Measurements from ENCODE around the gene PJA2. TPM values are rescaled to one million over a fixed set of nuclear protein-coding genes. Genes with fewer than 3 reads are reported as not detected.
A peak's percentile ranks its signal among the peaks of the same experiment; 100 is the strongest.

PJA2 gene
- total and polyA plus RNA-seq, 2 of the 8 experiments (the other 6 are each of a cell fraction or from before 2014, with no cell fraction given): 15.3 to 47.7 TPM

GRCh38 chr5:109297900-109298299, 111.9 kb downstream of the PJA2 start:
- Histone ChIP-seq H3K27me3 (replicated peaks in 1 of 4; ENCODE audit: control insufficient read depth in 3 of 4, extremely low read depth in 1 of 4, insufficient read depth in 3 of 4, low read length in 3 of 4) (no peaks in the 10 kb centered on the region), H3K79me1 (ENCODE audit: low read depth, low read length) (no peaks in the 10 kb centered on the region), H3K4me1 (replicated peaks in 1 of 4; ENCODE audit: control insufficient read depth in 3 of 4, insufficient read depth in 4 of 4, low read length in 3 of 4) (peaks cover 0 to 1% (median 0%) of the 10 kb centered on the region in 4 experiments; a peak in 1 of 7 replicates), H4K91ac (replicated peaks; ENCODE audit: insufficient read length, low read length) (no peak overlapping the region), H2BK15ac (ENCODE audit: low read length) (no peak overlapping the region), H3K4ac (replicated peaks; ENCODE audit: insufficient read length, low read depth, low read length) (no peak overlapping the region), H3K36me3 (ENCODE audit: control insufficient read depth in 2 of 4, insufficient read depth in 4 of 4, low read length in 3 of 4) (no peaks in the 10 kb centered on the region), H2BK12ac (ENCODE audit: low read depth, low read length) (no peak overlapping the region), H4K8ac (ENCODE audit: extremely low read depth, insufficient read depth, low read length) (no peak overlapping the region), H3K9ac (replicated peaks in 1 of 4; ENCODE audit: extremely low read depth in 1 of 4, low read depth in 3 of 4, low read length in 3 of 4) (no peak overlapping the region), H3K4me2 (ENCODE audit: insufficient read depth in 1 of 2, low read depth in 2 of 2, low read length in 2 of 2) (no peak overlapping the region), H3K14ac (ENCODE audit: insufficient read length) (no peak overlapping the region), H3K79me2 (ENCODE audit: control insufficient read depth in 1 of 2, insufficient read depth in 2 of 2, low read length in 2 of 2) (no peaks in the 10 kb centered on the region), H4K5ac (ENCODE audit: insufficient read length, low read depth, low read length) (no peak overlapping the region), H2BK20ac (ENCODE audit: low read length) (no peak overlapping the region), H4K20me1 (replicated peaks in 1 of 2; ENCODE audit: control insufficient read depth in 1 of 2, insufficient read depth in 2 of 2, low read length in 2 of 2) (no peaks in the 10 kb centered on the region), H2BK120ac (replicated peaks; ENCODE audit: low read depth, low read length) (no peak overlapping the region), H3K9me3 (ENCODE audit: insufficient read depth in 2 of 2, low read depth in 1 of 2, low read length in 1 of 2) (no peaks in the 10 kb centered on the region), H2AFZ (ENCODE audit: low read length) (peak overlapping the region; percentile 11; the same call in 1 of the 2 replicates), H3K23ac (ENCODE audit: insufficient read length) (no peak overlapping the region), H3K18ac (ENCODE audit: extremely low read depth, low read length) (no peak overlapping the region), H3K27ac (ENCODE audit: low read depth, low read length) (no peak overlapping the region), H2AK5ac (ENCODE audit: low read depth, low read length) (no peak overlapping the region), H2BK5ac (ENCODE audit: low read depth, low read length) (no peak overlapping the region), H3K4me3 (ENCODE audit: extremely low read depth in 1 of 4, insufficient read depth in 2 of 4, low read depth in 3 of 4, low read length in 4 of 4) (no peak overlapping the region), H3K56ac (replicated peaks; ENCODE audit: insufficient read length, low read depth, low read length) (no peak overlapping the region), H3K23me2 (ENCODE audit: low read depth, low read length) (no peaks in the 10 kb centered on the region)
- TF ChIP-seq GABPA (IDR thresholded peaks at IDR 0.05; ENCODE audit: borderline replicate concordance, insufficient read depth, low read length) (no peak), SP1 (IDR thresholded peaks at IDR 0.05; ENCODE audit: low read depth, low read length) (no peak), CTCF (IDR thresholded peaks at IDR 0.05; ENCODE audit: control extremely low read depth in 1 of 3, insufficient read depth in 1 of 3, low read depth in 1 of 3, low read length in 3 of 3) (no peak), SIN3A (conservative IDR thresholded peaks at IDR 0.05 in 1 of 2, IDR thresholded peaks at IDR 0.05 in 1 of 2; ENCODE audit: low read depth in 1 of 2, low read length in 2 of 2) (no peak), JUND (IDR thresholded peaks at IDR 0.05; ENCODE audit: low read length) (no peak), SIX5 (IDR thresholded peaks at IDR 0.05; ENCODE audit: low read depth, low read length) (no peak)
- ChIA-PET POLR2A (ENCODE audit: partially characterized antibody) (no interaction called here), CTCF (ENCODE audit: partially characterized antibody) (interaction anchor here (1.0 kb wide), 1 partner anchor 10 kb away, joined by 3 read pairs; no protein-coding TSS in a partner anchor)
- DNase-seq (ENCODE audit: low read depth in 1 of 2, low spot score in 2 of 2): no peak
- FAIRE-seq: no peak
- 93% methylated on average over 9 of the region's 9 CpGs; no CpG with 5 or more reads in 1 of the 2 experiments for WGBS, 2 experiments (ENCODE audit: extremely low coverage in 1 of 2, insufficient coverage in 1 of 2, insufficient read length in 1 of 2, insufficient replicate concordance in 2 of 2, low coverage in 1 of 2, low lambda C conversion rate in 2 of 2, missing lambda C conversion rate in 1 of 2)

Measured in H1 (cell line).